ENCODE results near the gene ZNF614. TPM values are rescaled to one million over a fixed set of nuclear protein-coding genes. Genes with fewer than 3 reads are reported as not detected.

The ZNF614 gene
- total RNA-seq: 5.1 and 6.9 TPM in 2 replicates

GRCh38 chr19:52028027-52028779 is at the start of gene ZNF614:
Gene ZNF614, minus strand, starts transcription at chr19:52028379. Its CDS starts 2,634 bp downstream, at chr19:52025745.

DNA sequence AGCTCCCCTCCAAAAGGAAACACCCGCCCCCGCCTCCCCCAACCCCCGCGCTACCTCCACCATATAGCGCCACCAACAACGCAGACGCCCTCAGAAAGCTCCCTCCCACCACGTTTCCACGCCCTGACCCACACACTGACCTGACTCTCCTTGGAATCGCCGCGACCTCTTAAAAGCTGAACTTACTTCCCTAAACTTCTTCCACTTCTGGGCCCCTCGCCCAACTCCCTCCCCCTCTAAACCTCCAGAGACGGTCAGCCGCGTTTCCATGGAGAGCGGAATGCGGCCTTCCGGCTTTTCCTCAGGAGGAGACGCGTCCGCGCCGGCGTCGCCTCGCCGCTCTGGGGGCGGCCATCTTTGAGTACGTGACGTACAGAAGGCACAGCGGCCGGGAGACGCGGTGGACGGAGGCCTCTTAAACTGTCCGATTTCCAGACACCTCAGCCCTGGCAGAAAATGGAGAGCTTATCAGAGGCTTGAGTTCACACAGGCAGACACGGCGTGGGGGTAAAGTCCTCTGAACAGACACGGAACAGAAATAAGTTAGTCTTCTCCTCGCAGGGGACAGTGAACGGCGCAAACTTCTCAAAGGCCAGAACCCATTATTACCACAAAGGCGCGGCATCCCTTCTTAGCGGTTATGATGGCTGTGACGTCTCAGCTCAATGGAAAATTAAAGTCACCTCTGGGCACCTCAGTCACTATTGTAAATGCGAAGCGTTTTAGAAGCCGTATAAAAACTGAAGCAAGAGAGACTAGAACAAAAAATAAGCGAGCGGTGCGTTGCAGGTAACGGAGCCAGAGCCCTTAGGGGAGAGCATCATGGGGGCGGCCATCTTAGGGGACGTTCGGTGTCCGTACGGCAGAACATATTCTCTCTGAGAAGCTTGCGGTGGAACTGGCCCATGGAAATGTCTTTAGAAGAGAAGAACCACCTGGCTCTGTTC is 20.6 kb upstream of the ZNF614 start, which contains the start of gene ZNF432:
Gene ZNF432, minus strand, starts transcription at position 284 of the 947 bp plus-strand sequence. CDS start 1,970 bp downstream, outside the sequence.

DNA sequence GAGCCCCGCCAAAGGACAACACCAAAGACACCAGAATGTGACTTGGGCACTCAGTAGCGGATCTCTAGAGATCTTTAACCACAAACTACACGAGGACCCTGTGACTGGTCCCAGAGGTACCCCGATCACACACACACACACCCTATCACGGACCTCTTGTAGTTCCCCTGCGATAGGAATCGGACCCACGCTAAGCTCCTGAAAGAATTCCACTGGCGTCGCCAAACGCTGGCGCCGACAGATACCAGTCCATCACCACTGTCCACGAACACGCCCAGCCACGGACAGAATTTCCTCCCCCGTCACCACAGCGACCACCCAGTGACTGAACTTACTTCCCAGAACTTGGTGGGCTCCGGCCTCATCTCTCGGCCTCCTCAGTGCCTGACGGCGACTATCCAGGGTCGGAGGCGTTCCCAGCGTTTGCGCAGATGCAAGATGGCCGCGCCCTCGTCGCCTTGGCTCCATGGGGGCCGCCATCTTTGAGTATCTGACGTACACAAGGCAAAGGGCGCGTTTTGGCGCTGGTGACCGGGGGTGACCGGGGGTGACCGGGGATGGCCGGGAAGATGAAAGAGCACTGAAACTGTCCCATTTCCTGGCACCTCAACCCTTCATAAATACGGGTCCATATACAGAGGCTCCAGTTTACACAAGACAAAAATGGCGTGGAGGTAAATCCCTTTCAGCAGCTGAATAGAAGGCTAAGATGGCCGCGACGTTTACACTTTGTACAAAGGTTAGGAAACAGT is 20.2 kb downstream of the ZNF614 start, which contains the start of gene ZNF615:
Gene ZNF615, minus strand, starts transcription at position 406 of the 752 bp plus-strand sequence. CDS start 4,500 bp downstream, outside the sequence.

GRCh38 chr19:51986309-51987291 is 41.6 kb downstream of the ZNF614 start, which contains the start of gene ZNF350:
Gene ZNF350, minus strand, starts transcription at chr19:51986840. Its CDS starts 12,480 bp downstream, at chr19:51974360.

Other genes starting within 250 kb of the ZNF614 start
- gene FPR3, start 233.2 kb downstream of the ZNF614 start, total RNA-seq: not detected in 2 replicates
- gene ZNF577, start 140.4 kb downstream of the ZNF614 start, total RNA-seq: 1.6 TPM in 2 replicates
- 6.6 and 6.8 TPM in 2 replicates for gene ZNF649, start 123.4 kb downstream of the ZNF614 start, total RNA-seq
- gene ZNF613, start 100.9 kb downstream of the ZNF614 start, total RNA-seq: 2.2 and 4.9 TPM in 2 replicates
- gene ZNF350, start 41.5 kb downstream of the ZNF614 start, total RNA-seq: 2.7 and 5.1 TPM in 2 replicates
- 2.2 and 2.7 TPM in 2 replicates for gene ZNF615, start 20.2 kb downstream of the ZNF614 start, total RNA-seq
- 1.7 and 3.0 TPM in 2 replicates for gene ZNF432, start 20.5 kb upstream of the ZNF614 start, total RNA-seq
- 4.5 and 8.6 TPM in 2 replicates for gene ZNF841, start 67.4 kb upstream of the ZNF614 start, total RNA-seq
- gene ZNF616, start 111.6 kb upstream of the ZNF614 start, total RNA-seq: 3.7 and 5.3 TPM in 2 replicates
- 3.7 and 5.5 TPM in 2 replicates for gene ZNF836, start 143.2 kb upstream of the ZNF614 start, total RNA-seq
- gene PPP2R1A, start 161.7 kb upstream of the ZNF614 start, total RNA-seq: 200 and 210 TPM in 2 replicates
- gene ZNF766, start 241.2 kb upstream of the ZNF614 start, total RNA-seq: 3.9 and 6.4 TPM in 2 replicates